Smooth muscle cell (in vitro differentiated cells): ENCODE data around the gene ZNF343. TPM values are rescaled to one million over a fixed set of nuclear protein-coding genes. Genes with fewer than 3 reads are reported as not detected.
A peak's percentile ranks its signal among the peaks of the same experiment; 100 is the strongest.
"Not testable (repeated sequence)": the region's sequence is repeated elsewhere in the genome, so short reads cannot be mapped to it uniquely, and the experiment has no call there.

Source experiments
- DNase-seq: peaks from one replicate; lab custom pipeline; 2025; ENCODE audit not compliant: unreplicated experiment; lab: John Stamatoyannopoulos, UW
- H2AFZ ChIP-seq: fragments of 200-600 bp; sonication (generic); 2 replicates; pipeline ENCODE4 v1.6.0; 2016; ENCODE audit warnings: antibody characterized with exemption, low read depth, mild to moderate bottlenecking
- H3F3A ChIP-seq: fragments of 200-600 bp; sonication (generic); 2 replicates; pipeline ENCODE4 v1.6.0; 2017; ENCODE audit warnings: antibody characterized with exemption, low read depth
- H3K27ac ChIP-seq: fragments of 200-600 bp; sonication (generic); 2 replicates; pipeline ENCODE4 v1.5.1; 2016; ENCODE audit warnings: low read depth, mild to moderate bottlenecking
- H3K27me3 ChIP-seq: fragments of 200-600 bp; sonication (generic); 2 replicates; pipeline ENCODE4 v1.6.1; 2016; ENCODE audit warnings: low read depth, mild to moderate bottlenecking
- H3K36me3 ChIP-seq: fragments of 200-600 bp; sonication (generic); 2 replicates; pipeline ENCODE4 v1.5.1; 2016; ENCODE audit warnings: low read depth
- H3K4me1 ChIP-seq: fragments of 200-600 bp; sonication (generic); 2 replicates; pipeline ENCODE4 v1.5.1; 2016; ENCODE audit warnings: low read depth
- H3K4me2 ChIP-seq: fragments of 200-600 bp; sonication (generic); 2 replicates; pipeline ENCODE4 v1.6.0; 2016; ENCODE audit warnings: mild to moderate bottlenecking
- H3K4me3 ChIP-seq: fragments of 200-600 bp; sonication (generic); 2 replicates; pipeline ENCODE4 v1.5.1; 2016; ENCODE audit warnings: mild to moderate bottlenecking
- H3K79me2 ChIP-seq: fragments of 200-600 bp; sonication (generic); 2 replicates; pipeline ENCODE4 v1.6.0; 2016; ENCODE audit warnings: low read depth, mild to moderate bottlenecking
- H3K9ac ChIP-seq: fragments of 200-600 bp; sonication (generic); 2 replicates; pipeline ENCODE4 v1.6.0; 2016; ENCODE audit warnings: low read depth
- H3K9me3 ChIP-seq: fragments of 200-600 bp; sonication (generic); replicated peaks from 2 replicates; pipeline ENCODE4 v1.5.1; 2016; ENCODE audit warnings: low read depth
- H4K20me1 ChIP-seq: fragments of 200-600 bp; sonication (generic); 2 replicates; pipeline ENCODE4 v1.6.0; 2016; ENCODE audit warnings: low read depth
- CTCF ChIP-seq: fragments of 200-600 bp; sonication (generic); IDR thresholded peaks from 2 replicates; pipeline ENCODE4 v1.5.1; 2017; ENCODE audit warnings: borderline replicate concordance, mild to moderate bottlenecking, antibody characterized with exemption; ENCODE audit not compliant: insufficient read depth, poor library complexity, severe bottlenecking
- WGBS: methylation state at CpG from one replicate; pipeline ENCODE4 v1.1.7; 2016; ENCODE audit warnings: low lambda C conversion rate; 5-methylcytosine and 5-hydroxymethylcytosine counted together
- polyA plus RNA-seq: library from polyadenylated mRNA; unstranded; fragments of >200 nt; fragmentation: Nextera tagmentation; extraction: Ambion mirVana; gene quantifications from 2 replicates; pipeline ENCODE4 v1.2.1, GENCODE V29; 2016
- total RNA-seq: library from RNA; depleted of rRNA; stranded (reverse); fragments of >200 nt; gene quantifications from 2 replicates; pipeline ENCODE4 v1.2.3, GENCODE V29; 2014

ZNF343 gene
- total and polyA plus RNA-seq, 2 experiments from 2014 or later: 2.3 to 5.0 TPM

GRCh38 chr20:2509794-2510193, 1.1 kb upstream of the ZNF343 start:
- peak overlapping the region; percentile 96 for H2AFZ ChIP-seq
- H3F3A ChIP-seq: no peaks in the 10 kb centered on the region
- H3K27ac ChIP-seq: no peak overlapping the region
- TF ChIP-seq CTCF: no peak
- H3K9me3 ChIP-seq: no peaks in the 10 kb centered on the region
- 25% methylated on average over 3 of the region's 3 CpGs for WGBS
- H3K4me1 ChIP-seq: peaks cover 11% of the 10 kb centered on the region
- no peaks in the 10 kb centered on the region for H4K20me1 ChIP-seq
- peaks cover 25% of the 10 kb centered on the region for H3K79me2 ChIP-seq
- H3K9ac ChIP-seq: no peak overlapping the region
- H3K4me2 ChIP-seq: peak overlapping the region; percentile 95
- DNase-seq: no peak
- peaks cover 21% of the 10 kb centered on the region for H3K27me3 ChIP-seq
- no peaks in the 10 kb centered on the region for H3K36me3 ChIP-seq
- H3K4me3 ChIP-seq: peak overlapping the region; percentile 78

GRCh38 chr20:2509468-2509781, 710 bp upstream of the ZNF343 start:
- 10% methylated on average over 9 of the region's 9 CpGs for WGBS
- H3K4me1 ChIP-seq: peaks cover 11% of the 10 kb centered on the region
- no peak for DNase-seq

GRCh38 chr20:2507875-2508630, 662 bp downstream of the ZNF343 start:
- Histone ChIP-seq H3K4me1 (peaks cover 11% of the 10 kb centered on the region), H2AFZ (peak overlapping the region; percentile 96), H3F3A (no peaks in the 10 kb centered on the region), H3K79me2 (peaks cover 34% of the 10 kb centered on the region), H3K27me3 (peaks cover 4% of the 10 kb centered on the region), H3K4me2 (peak overlapping the region; percentile 95), H3K4me3 (peak overlapping the region; percentile 78), H4K20me1 (peaks cover 4% of the 10 kb centered on the region), H3K36me3 (no peaks in the 10 kb centered on the region), H3K9ac (peak overlapping the region; percentile 69), H3K27ac (no peak overlapping the region), H3K9me3 (no peaks in the 10 kb centered on the region)
- no peak for TF ChIP-seq CTCF
- no peak for DNase-seq
- 37% methylated on average over 22 of the region's 22 CpGs for WGBS

More at GRCh38 chr20:2509468-2509781, 710 bp upstream of the ZNF343 start:
- TF ChIP-seq CTCF: no peak
- H3K4me3 ChIP-seq: peak overlapping the region; percentile 78
- peak overlapping the region; percentile 51 for H3K27ac ChIP-seq
- H3F3A ChIP-seq: no peaks in the 10 kb centered on the region
- H4K20me1 ChIP-seq: peaks cover under 1% of the 10 kb centered on the region
- peak overlapping the region; percentile 69 for H3K9ac ChIP-seq
- peak overlapping the region; percentile 96 for H2AFZ ChIP-seq
- H3K36me3 ChIP-seq: no peaks in the 10 kb centered on the region
- H3K27me3 ChIP-seq: peaks cover 18% of the 10 kb centered on the region
- no peaks in the 10 kb centered on the region for H3K9me3 ChIP-seq
- H3K79me2 ChIP-seq: peaks cover 29% of the 10 kb centered on the region
- peak overlapping the region; percentile 95 for H3K4me2 ChIP-seq

DNA sequence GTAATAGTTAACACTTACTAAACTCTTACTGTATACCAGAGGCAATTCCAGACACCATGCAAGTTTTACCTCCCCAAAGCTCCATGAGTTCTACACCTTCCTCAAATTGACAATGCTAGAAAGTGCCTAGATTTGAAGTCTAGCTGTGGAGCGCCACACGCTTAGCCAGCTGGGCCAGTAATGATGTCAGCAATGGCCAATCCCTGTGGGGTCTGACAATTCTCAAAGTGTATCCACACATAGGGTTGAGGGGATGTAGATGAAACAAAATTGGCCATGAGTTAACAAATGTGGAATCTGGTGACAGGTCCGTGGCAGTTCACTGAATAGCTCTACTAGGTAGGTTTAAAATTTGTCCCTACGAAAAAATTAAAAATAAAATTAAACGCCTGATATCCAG, 1.3 kb downstream of the ZNF343 start:
- Histone ChIP-seq H3K27ac (no peak overlapping the region), H3K36me3 (no peaks in the 10 kb centered on the region), H3K9me3 (no peaks in the 10 kb centered on the region), H4K20me1 (peaks cover 4% of the 10 kb centered on the region), H3F3A (no peaks in the 10 kb centered on the region), H2AFZ (no peak overlapping the region), H3K4me2 (peak overlapping the region; percentile 95), H3K9ac (no peak overlapping the region), H3K79me2 (peaks cover 39% of the 10 kb centered on the region), H3K27me3 (no peaks in the 10 kb centered on the region), H3K4me3 (peak overlapping the region; percentile 78), H3K4me1 (peaks cover 11% of the 10 kb centered on the region)
- 97% methylated on average over 5 of the region's 5 CpGs for WGBS
- no peak for DNase-seq
- TF ChIP-seq CTCF: no peak

DNA sequence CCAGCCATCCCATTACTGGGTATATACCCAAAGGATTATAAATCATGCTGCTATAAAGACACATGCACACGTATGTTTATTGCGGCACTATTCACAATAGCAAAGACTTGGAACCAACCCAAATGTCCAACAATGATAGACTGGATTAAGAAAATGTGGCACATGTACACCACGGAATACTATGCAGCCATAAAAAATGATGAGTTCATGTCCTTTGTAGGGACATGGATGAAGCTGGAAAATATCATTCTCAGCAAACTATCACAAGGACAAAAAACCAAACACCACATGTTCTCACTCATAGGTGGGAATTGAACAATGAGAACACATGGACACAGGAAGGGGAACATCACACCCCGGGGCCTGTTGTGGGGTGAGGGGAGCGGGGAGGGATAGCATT, 2.3 kb downstream of the ZNF343 start:
- H3K4me3 ChIP-seq, H3F3A ChIP-seq, H4K20me1 ChIP-seq, H2AFZ ChIP-seq, DNase-seq, H3K9ac ChIP-seq, H3K36me3 ChIP-seq, H3K9me3 ChIP-seq, H3K27ac ChIP-seq, H3K27me3 ChIP-seq, H3K4me2 ChIP-seq: not testable (repeated sequence)
- peaks cover 39% of the 10 kb centered on the region for H3K79me2 ChIP-seq
- 95% methylated on average over 3 of the region's 5 CpGs for WGBS
- peaks cover 11% of the 10 kb centered on the region for H3K4me1 ChIP-seq

DNA sequence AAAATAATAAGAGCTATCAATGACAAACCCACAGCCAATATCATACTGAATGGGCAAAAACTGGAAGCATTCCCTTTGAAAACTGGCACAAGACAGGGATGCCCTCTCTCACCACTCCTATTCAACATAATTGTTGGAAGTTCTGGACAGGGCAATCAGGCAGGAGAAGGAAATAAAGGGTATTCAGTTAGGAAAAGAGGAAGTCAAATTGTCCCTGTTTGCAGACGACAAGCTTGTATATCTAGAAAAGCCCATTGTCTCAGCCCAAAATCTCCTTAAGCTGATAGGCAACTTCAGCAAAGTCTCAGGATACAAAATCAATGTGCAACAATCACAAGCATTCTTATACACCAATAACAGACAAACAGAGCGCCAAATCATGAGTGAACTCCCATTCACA, 3.9 kb downstream of the ZNF343 start:
- not testable (repeated sequence) for H3K4me2 ChIP-seq, H4K20me1 ChIP-seq, H3K27ac ChIP-seq, H3K9me3 ChIP-seq, H3K9ac ChIP-seq, H2AFZ ChIP-seq, H3K36me3 ChIP-seq, DNase-seq, H3K27me3 ChIP-seq, H3K4me3 ChIP-seq, H3F3A ChIP-seq
- peaks cover 10% of the 10 kb centered on the region for H3K4me1 ChIP-seq
- peaks cover 39% of the 10 kb centered on the region for H3K79me2 ChIP-seq
- 83% methylated on average over 2 of the region's 2 CpGs for WGBS
